Prostate gland (tissue), 2 donors: Measurements from ENCODE around the gene PIGW.

Source experiments
- CTCF ChIP-seq, 4 experiments: fragments of 200-600 bp in 2 of 4; fragments of 450-650 bp in 2 of 4; sonication (generic) in 2 of 4; IDR thresholded peaks; 1 replicate in 3 of 4; 2 replicates in 1 of 4; pipeline ENCODE4 v1.5.1; 2016 to 2019; ENCODE audit warnings: antibody characterized with exemption in 4 of 4, mild to moderate bottlenecking in 2 of 4, moderate library complexity in 2 of 4
- POLR2A ChIP-seq: fragments of 450-650 bp; IDR thresholded peaks from one replicate; pipeline ENCODE4 v1.6.1; 2016; ENCODE audit warnings: antibody characterized with exemption, mild to moderate bottlenecking

- no peak for TF ChIP-seq CTCF (IDR thresholded peaks at IDR 0.05)
- TF ChIP-seq POLR2A: no peak
These were observed 49.8 kb upstream of the PIGW start for GRCh38 chr17:36485027-36485426.
